HCT116 (cell line): ENCODE measurements around the gene KRTAP12-4. TPM values are rescaled to one million over a fixed set of nuclear protein-coding genes. Genes with fewer than 3 reads are reported as not detected.

Source experiments
- ATAC-seq: fragments of 200-7000 bp; cut with Tn5 transposase; 2 replicates; pipeline ENCODE4 v1.9.1; 2020; ENCODE audit warnings: mild to moderate bottlenecking, moderate library complexity
- BruUV-seq: library from RNA; stranded (reverse); fragments of 400-500 nt; replicated peaks from 2 replicates; lab custom pipeline; 2021; lab: Mats Ljungman, UMichigan
- CTCF ChIA-PET: fragments of 300-600 bp; sonication (Branson Sonifier 250); formaldehyde crosslinking; loops from one replicate; lab custom pipeline; 2021; ENCODE audit warnings: antibody characterized with exemption; lab: Charles Lee
- POLR2A ChIA-PET: fragments of 300-600, 350-600 bp; sonication (Branson Sonifier 250); formaldehyde crosslinking; loops from one replicate; lab custom pipeline; 2021; ENCODE audit warnings: antibody characterized with exemption; lab: Charles Lee
- RAD21 ChIA-PET, 2 experiments: fragments of 300-600 bp; sonication (Branson Sonifier 250); formaldehyde crosslinking; loops; one replicate each; lab custom pipeline; 2023; ENCODE audit warnings: low total read pairs in 2 of 2; ENCODE audit not compliant: uncharacterized antibody in 2 of 2, unreplicated experiment in 2 of 2, low non-redundant PET in 1 of 2; lab: Charles Lee
- DNase-seq: peaks from one replicate; pipeline ENCODE4 v3.0.0-alpha.2; 2010; ENCODE audit warnings: low read depth, low spot score
- H2AFZ ChIP-seq: fragments of 200-600 bp; shearing (Covaris generic), sonication (generic); 2 replicates; pipeline ENCODE4 v1.6.1; 2017; ENCODE audit warnings: low read depth, mixed run types, mixed read lengths, antibody characterized with exemption, low read length; ENCODE audit not compliant: poor library complexity, severe bottlenecking
- H3K27ac ChIP-seq: 2 replicates; pipeline ENCODE4 v1.5.1; 2012; ENCODE audit warnings: low read depth, low read length
- H3K27me3 ChIP-seq: fragments of 200-600 bp; sonication (generic); 2 replicates; pipeline ENCODE4 v1.6.1; 2016; ENCODE audit warnings: mixed run types, low read length, mixed read lengths; ENCODE audit not compliant: insufficient read depth
- H3K36me3 ChIP-seq, 2 experiments: fragments of 200-500 bp in 1 of 2; fragments of 200-600 bp in 1 of 2; sonication (Bioruptor generic) in 1 of 2; sonication (generic) in 1 of 2; 2 replicates each; pipeline versions ENCODE4 v1.5.1 to v1.6.1; 2014 to 2016; ENCODE audit warnings: low read length in 2 of 2, inconsistent platforms in 1 of 2, mixed read lengths in 1 of 2, mixed run types in 1 of 2; ENCODE audit not compliant: insufficient read depth in 2 of 2, control insufficient read depth in 1 of 2
- H3K4me1 ChIP-seq, 2 experiments: fragments of 200-600 bp in 1 of 2; sonication (generic) in 1 of 2; 2 replicates each; pipeline versions ENCODE4 v1.5.1 to v1.6.1; 2012 to 2017; ENCODE audit warnings: low read length in 2 of 2, inconsistent platforms in 1 of 2, mild to moderate bottlenecking in 1 of 2, mixed read lengths in 1 of 2, mixed run types in 1 of 2, moderate library complexity in 1 of 2; ENCODE audit not compliant: insufficient read depth in 2 of 2, control insufficient read depth in 1 of 2
- H3K4me2 ChIP-seq: fragments of 200-600 bp; sonication (generic); 2 replicates; pipeline ENCODE4 v1.6.1; 2017; ENCODE audit warnings: mixed run types, low read length, mixed read lengths
- H3K4me3 ChIP-seq, 2 experiments: fragments of 200-600 bp in 1 of 2; sonication (generic) in 1 of 2; replicated peaks in 1 of 2; 2 replicates each; pipeline ENCODE4 v1.5.1; 2011 to 2016; ENCODE audit warnings: low read length in 2 of 2, control low read depth in 1 of 2, low read depth in 1 of 2, mild to moderate bottlenecking in 1 of 2, mixed read lengths in 1 of 2, mixed run types in 1 of 2
- H3K79me2 ChIP-seq: fragments of 200-600 bp; sonication (generic); 2 replicates; pipeline ENCODE4 v1.6.1; 2017; ENCODE audit warnings: mild to moderate bottlenecking, mixed run types, low read length, moderate library complexity, mixed read lengths; ENCODE audit not compliant: insufficient read depth
- H3K9ac ChIP-seq: fragments of 200-600 bp; sonication (generic); 2 replicates; pipeline ENCODE4 v1.6.1; 2016; ENCODE audit warnings: low read length, mixed read lengths
- H3K9me2 ChIP-seq: fragments of 200-600 bp; sonication (generic), shearing (Covaris generic); 2 replicates; pipeline ENCODE4 v1.6.1; 2017; ENCODE audit warnings: mixed run types, mild to moderate bottlenecking, moderate library complexity; ENCODE audit not compliant: insufficient read depth
- H3K9me3 ChIP-seq, 2 experiments: fragments of 200-500 bp in 1 of 2; fragments of 200-600 bp in 1 of 2; sonication (Bioruptor generic) in 1 of 2; sonication (generic) in 1 of 2; 2 replicates each; pipeline ENCODE4 v1.6.1; 2014 to 2017; ENCODE audit warnings: low read length in 2 of 2, mixed read lengths in 2 of 2, inconsistent platforms in 1 of 2, low read depth in 1 of 2, mild to moderate bottlenecking in 1 of 2, mixed run types in 1 of 2, moderate library complexity in 1 of 2; ENCODE audit not compliant: control insufficient read depth in 1 of 2, insufficient read depth in 1 of 2
- H4K20me1 ChIP-seq: fragments of 200-600 bp; sonication (generic), shearing (Covaris generic); 2 replicates; pipeline ENCODE4 v1.6.1; 2017; ENCODE audit warnings: mixed run types, mild to moderate bottlenecking, moderate library complexity; ENCODE audit not compliant: insufficient read depth
- CBX3 ChIP-seq: IDR thresholded peaks from 2 replicates; pipeline ENCODE4 v1.6.1; 2012; ENCODE audit warnings: low read depth
- CEBPB ChIP-seq: IDR thresholded peaks from 2 replicates; pipeline ENCODE4 v1.6.1; 2012; ENCODE audit warnings: low read depth
- EGR1 ChIP-seq: IDR thresholded peaks from 2 replicates; pipeline ENCODE4 v1.6.1; 2012; ENCODE audit warnings: low read depth
- ELF1 ChIP-seq: IDR thresholded peaks from 2 replicates; pipeline ENCODE4 v1.6.1; 2012; ENCODE audit warnings: low read depth, borderline replicate concordance
- EZH2 ChIP-seq: fragments of 200-600 bp; sonication (generic); IDR thresholded peaks from 2 replicates; pipeline ENCODE4 v1.6.1; 2017; ENCODE audit warnings: antibody characterized with exemption, mixed run types
- POLR2AphosphoS5 ChIP-seq: IDR thresholded peaks from 2 replicates; pipeline ENCODE4 v1.6.1; 2011; ENCODE audit warnings: mild to moderate bottlenecking, low read depth, low read length, moderate library complexity
- RAD21 ChIP-seq: IDR thresholded peaks from 2 replicates; pipeline ENCODE4 v1.6.1; 2012; ENCODE audit warnings: low read depth, mild to moderate bottlenecking
- SIN3A ChIP-seq: IDR thresholded peaks from 2 replicates; pipeline ENCODE4 v1.6.1; 2012; ENCODE audit warnings: low read depth
- SRF ChIP-seq: IDR thresholded peaks from 2 replicates; pipeline ENCODE4 v1.6.1; 2012; ENCODE audit warnings: low read depth
- TCF7L2 ChIP-seq: IDR thresholded peaks from 2 replicates; pipeline ENCODE4 v1.7.0; 2011; ENCODE audit warnings: borderline replicate concordance, inconsistent platforms; ENCODE audit not compliant: insufficient read depth, insufficient read length; ENCODE audit errors: extremely low read depth
- ZBTB33 ChIP-seq: IDR thresholded peaks from 2 replicates; pipeline ENCODE4 v1.6.1; 2011; ENCODE audit warnings: mild to moderate bottlenecking, low read length, moderate library complexity; ENCODE audit not compliant: insufficient replicate concordance; ENCODE audit errors: extremely low read depth
- ZFX ChIP-seq: fragments of 450-650 bp; IDR thresholded peaks from 2 replicates; pipeline ENCODE4 v1.6.1; 2017
- ZNF274 ChIP-seq: fragments of 200-500 bp; sonication (Bioruptor generic); IDR thresholded peaks from 2 replicates; pipeline ENCODE4 v1.6.1; 2014; ENCODE audit warnings: mild to moderate bottlenecking, low read depth, low read length, inconsistent platforms
- intact Hi-C: fragments of 100-400 bp; cut with micrococcal nuclease; formaldehyde crosslinking; loops from 2 replicates; pipeline ENCODE4 v1.10.0; 2022
- total RNA-seq: library from RNA; stranded (reverse); gene quantifications from one replicate; pipeline ENCODE4 v1.2.1, GENCODE V29; 2021; ENCODE audit not compliant: unreplicated experiment
- TF ChIP-seq, protein P1 (sequence below): IDR thresholded peaks from 2 replicates; pipeline ENCODE4 v1.6.1; 2012
- TF ChIP-seq, protein P2 (sequence below), 3 experiments: fragments of 200-600 bp in 1 of 3; sonication (generic) in 1 of 3; IDR thresholded peaks in 2 of 3; conservative IDR thresholded peaks in 1 of 3; 2 replicates each; pipeline ENCODE4 v1.5.1; 2012 to 2017; ENCODE audit warnings: low read depth in 2 of 3, low read length in 2 of 3, antibody characterized with exemption in 1 of 3, borderline replicate concordance in 1 of 3, control low read depth in 1 of 3, mild to moderate bottlenecking in 1 of 3, mixed read lengths in 1 of 3, mixed run types in 1 of 3, moderate library complexity in 1 of 3; ENCODE audit not compliant: insufficient read depth in 1 of 3
- TF ChIP-seq, protein P3 (sequence below): IDR thresholded peaks from 2 replicates; pipeline ENCODE4 v1.6.1; 2012

The KRTAP12-4 gene
- total RNA-seq, 1 experiment from 2014 or later, result not detected

- ATAC-seq (no peak), DNase-seq (no peak)
- no peak overlapping the region for H3K9ac ChIP-seq
- no peaks in the 10 kb centered on the region for H3K36me3 ChIP-seq
- no peak overlapping the region for H2AFZ ChIP-seq
- ChIA-PET POLR2A (no interaction called here), CTCF (no interaction called here), RAD21 (no interaction called here)
- H3K4me3 ChIP-seq, result no peak overlapping the region
- no peaks in the 10 kb centered on the region for H3K27me3 ChIP-seq
- no peaks in the 10 kb centered on the region for H3K4me1 ChIP-seq
- no peaks in the 10 kb centered on the region for H3K79me2 ChIP-seq
- intact Hi-C loops, result no loop called here
- no peaks in the 10 kb centered on the region for H4K20me1 ChIP-seq
- no peak overlapping the region for H3K27ac ChIP-seq
- TF ChIP-seq POLR2AphosphoS5 (no peak), TCF7L2 (no peak), CBX3 (no peak), ZBTB33 (no peak), SIN3A (no peak), CEBPB (no peak), ELF1 (no peak), ZFX (no peak), ZNF274 (no peak), RAD21 (no peak), SRF (no peak), EZH2 (no peak), EGR1 (no peak)
- TF ChIP-seq, protein P1, sequence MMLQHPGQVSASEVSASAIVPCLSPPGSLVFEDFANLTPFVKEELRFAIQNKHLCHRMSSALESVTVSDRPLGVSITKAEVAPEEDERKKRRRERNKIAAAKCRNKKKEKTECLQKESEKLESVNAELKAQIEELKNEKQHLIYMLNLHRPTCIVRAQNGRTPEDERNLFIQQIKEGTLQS, result no peak
- TF ChIP-seq, protein P2, sequence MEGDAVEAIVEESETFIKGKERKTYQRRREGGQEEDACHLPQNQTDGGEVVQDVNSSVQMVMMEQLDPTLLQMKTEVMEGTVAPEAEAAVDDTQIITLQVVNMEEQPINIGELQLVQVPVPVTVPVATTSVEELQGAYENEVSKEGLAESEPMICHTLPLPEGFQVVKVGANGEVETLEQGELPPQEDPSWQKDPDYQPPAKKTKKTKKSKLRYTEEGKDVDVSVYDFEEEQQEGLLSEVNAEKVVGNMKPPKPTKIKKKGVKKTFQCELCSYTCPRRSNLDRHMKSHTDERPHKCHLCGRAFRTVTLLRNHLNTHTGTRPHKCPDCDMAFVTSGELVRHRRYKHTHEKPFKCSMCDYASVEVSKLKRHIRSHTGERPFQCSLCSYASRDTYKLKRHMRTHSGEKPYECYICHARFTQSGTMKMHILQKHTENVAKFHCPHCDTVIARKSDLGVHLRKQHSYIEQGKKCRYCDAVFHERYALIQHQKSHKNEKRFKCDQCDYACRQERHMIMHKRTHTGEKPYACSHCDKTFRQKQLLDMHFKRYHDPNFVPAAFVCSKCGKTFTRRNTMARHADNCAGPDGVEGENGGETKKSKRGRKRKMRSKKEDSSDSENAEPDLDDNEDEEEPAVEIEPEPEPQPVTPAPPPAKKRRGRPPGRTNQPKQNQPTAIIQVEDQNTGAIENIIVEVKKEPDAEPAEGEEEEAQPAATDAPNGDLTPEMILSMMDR (IDR thresholded peaks at IDR 0.05 in 2 of 3, conservative IDR thresholded peaks at IDR 0.05 in 1 of 3; ENCODE audit: borderline replicate concordance in 1 of 3, insufficient read depth in 1 of 3, low read depth in 2 of 3, low read length in 2 of 3), result no peak
- TF ChIP-seq, protein P3, sequence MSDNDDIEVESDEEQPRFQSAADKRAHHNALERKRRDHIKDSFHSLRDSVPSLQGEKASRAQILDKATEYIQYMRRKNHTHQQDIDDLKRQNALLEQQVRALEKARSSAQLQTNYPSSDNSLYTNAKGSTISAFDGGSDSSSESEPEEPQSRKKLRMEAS, result no peak
- H3K9me3 ChIP-seq, result peaks cover 3 to 5% of the 10 kb centered on the region in 2 experiments; a peak in 2 of 4 replicates
- no peak overlapping the region for H3K4me2 ChIP-seq
- BruUV-seq, result no TSS peak
- no peaks in the 10 kb centered on the region for H3K9me2 ChIP-seq
These were observed 41.7 kb downstream of the KRTAP12-4 start for GRCh38 chr21:44612669-44613229.
